ENCODE measurements around the gene TATDN2. TPM values are rescaled to one million over a fixed set of nuclear protein-coding genes. Genes with fewer than 3 reads are reported as not detected.

Gene TATDN2
- total and polyA plus RNA-seq, 9 of the 15 experiments (the other 6 are each of a cell fraction or from before 2014, with no cell fraction given): 5.2 to 44.7 (median 25.8) TPM

DNA sequence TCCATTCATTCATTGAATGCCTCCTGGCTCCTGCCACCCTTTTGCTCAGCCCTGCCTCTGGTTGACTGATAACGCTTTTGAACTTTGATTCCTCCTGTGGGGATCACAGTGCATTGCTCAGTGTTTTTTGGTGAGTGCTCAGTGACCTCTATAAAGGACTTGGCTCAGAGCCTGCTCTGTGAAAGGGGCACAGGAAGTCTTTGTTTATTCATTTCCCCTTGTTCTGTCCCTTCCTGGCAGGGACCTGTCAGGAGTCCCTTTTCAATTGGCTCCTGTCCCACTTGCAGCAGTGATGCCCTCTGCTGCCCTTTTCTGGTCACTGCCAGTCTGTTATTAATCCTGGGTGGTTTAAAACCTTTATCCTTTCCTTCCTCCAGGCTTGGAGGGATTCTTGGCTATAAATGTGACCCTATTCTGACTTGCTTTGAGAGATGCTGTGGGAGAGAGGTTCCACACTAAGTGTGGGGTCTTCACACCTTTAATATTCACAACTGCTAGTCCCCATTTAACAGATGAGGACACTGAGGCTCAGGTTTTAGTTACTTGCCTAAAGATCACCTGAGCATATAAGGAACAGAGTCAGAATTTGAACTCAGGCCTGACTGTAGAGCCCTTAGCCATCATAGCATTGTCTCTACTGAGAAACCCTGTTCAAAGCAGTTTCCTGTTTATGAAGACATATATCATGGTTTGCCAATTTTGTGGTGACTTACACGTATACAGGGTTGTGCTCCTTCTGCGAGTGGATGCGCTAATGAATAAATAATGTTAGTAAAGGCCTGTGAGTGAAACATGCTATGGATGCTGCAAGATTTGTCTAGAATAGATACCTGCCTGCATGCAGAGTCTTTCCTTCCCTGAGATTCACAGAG lies 23.2 kb upstream of the TATDN2 start (continued):
- TF ChIP-seq, protein P1, sequence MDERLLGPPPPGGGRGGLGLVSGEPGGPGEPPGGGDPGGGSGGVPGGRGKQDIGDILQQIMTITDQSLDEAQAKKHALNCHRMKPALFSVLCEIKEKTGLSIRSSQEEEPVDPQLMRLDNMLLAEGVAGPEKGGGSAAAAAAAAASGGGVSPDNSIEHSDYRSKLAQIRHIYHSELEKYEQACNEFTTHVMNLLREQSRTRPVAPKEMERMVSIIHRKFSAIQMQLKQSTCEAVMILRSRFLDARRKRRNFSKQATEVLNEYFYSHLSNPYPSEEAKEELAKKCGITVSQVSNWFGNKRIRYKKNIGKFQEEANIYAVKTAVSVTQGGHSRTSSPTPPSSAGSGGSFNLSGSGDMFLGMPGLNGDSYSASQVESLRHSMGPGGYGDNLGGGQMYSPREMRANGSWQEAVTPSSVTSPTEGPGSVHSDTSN (CRISPR knock-in tag; IDR thresholded peaks at IDR 0.05; ENCODE audit: low read depth): no peak
- TF ChIP-seq, protein P1 (tag; conservative IDR thresholded peaks at IDR 0.05; ENCODE audit: low read depth): 0 out of 2 replicates have a peak, but pooled peaks have one; percentile 35
- TF ChIP-seq MCM5 (IDR thresholded peaks at IDR 0.05; ENCODE audit: low read depth): no peak
- no peak for TF ChIP-seq NEUROD1 (IDR thresholded peaks at IDR 0.05; ENCODE audit: borderline replicate concordance, low read depth, low read length, partially characterized antibody)
- no peak for TF ChIP-seq STAT5A (IDR thresholded peaks at IDR 0.05; ENCODE audit: borderline replicate concordance, low read length)
- TF ChIP-seq, protein P2, sequence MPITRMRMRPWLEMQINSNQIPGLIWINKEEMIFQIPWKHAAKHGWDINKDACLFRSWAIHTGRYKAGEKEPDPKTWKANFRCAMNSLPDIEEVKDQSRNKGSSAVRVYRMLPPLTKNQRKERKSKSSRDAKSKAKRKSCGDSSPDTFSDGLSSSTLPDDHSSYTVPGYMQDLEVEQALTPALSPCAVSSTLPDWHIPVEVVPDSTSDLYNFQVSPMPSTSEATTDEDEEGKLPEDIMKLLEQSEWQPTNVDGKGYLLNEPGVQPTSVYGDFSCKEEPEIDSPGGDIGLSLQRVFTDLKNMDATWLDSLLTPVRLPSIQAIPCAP (CRISPR knock-in tag; IDR thresholded peaks at IDR 0.05; ENCODE audit: borderline replicate concordance): no peak
- TF ChIP-seq, protein P3, sequence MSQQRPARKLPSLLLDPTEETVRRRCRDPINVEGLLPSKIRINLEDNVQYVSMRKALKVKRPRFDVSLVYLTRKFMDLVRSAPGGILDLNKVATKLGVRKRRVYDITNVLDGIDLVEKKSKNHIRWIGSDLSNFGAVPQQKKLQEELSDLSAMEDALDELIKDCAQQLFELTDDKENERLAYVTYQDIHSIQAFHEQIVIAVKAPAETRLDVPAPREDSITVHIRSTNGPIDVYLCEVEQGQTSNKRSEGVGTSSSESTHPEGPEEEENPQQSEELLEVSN (IDR thresholded peaks at IDR 0.05; ENCODE audit: borderline replicate concordance in 1 of 2, extremely low read depth in 1 of 2, insufficient read depth in 1 of 2, insufficient read length in 1 of 2, low read depth in 1 of 2, low read length in 1 of 2, poor library complexity in 1 of 2, severe bottlenecking in 1 of 2): no peak
- no peak for TF ChIP-seq FUS (optimal IDR thresholded peaks at IDR 0.05; ENCODE audit: low read depth, low read length)
- peak; percentile 70 for TF ChIP-seq CC2D1A (IDR thresholded peaks at IDR 0.05)
- TF ChIP-seq ILK (tag; IDR thresholded peaks at IDR 0.05; ENCODE audit: borderline replicate concordance, low read depth): no peak
- TF ChIP-seq, protein P4, sequence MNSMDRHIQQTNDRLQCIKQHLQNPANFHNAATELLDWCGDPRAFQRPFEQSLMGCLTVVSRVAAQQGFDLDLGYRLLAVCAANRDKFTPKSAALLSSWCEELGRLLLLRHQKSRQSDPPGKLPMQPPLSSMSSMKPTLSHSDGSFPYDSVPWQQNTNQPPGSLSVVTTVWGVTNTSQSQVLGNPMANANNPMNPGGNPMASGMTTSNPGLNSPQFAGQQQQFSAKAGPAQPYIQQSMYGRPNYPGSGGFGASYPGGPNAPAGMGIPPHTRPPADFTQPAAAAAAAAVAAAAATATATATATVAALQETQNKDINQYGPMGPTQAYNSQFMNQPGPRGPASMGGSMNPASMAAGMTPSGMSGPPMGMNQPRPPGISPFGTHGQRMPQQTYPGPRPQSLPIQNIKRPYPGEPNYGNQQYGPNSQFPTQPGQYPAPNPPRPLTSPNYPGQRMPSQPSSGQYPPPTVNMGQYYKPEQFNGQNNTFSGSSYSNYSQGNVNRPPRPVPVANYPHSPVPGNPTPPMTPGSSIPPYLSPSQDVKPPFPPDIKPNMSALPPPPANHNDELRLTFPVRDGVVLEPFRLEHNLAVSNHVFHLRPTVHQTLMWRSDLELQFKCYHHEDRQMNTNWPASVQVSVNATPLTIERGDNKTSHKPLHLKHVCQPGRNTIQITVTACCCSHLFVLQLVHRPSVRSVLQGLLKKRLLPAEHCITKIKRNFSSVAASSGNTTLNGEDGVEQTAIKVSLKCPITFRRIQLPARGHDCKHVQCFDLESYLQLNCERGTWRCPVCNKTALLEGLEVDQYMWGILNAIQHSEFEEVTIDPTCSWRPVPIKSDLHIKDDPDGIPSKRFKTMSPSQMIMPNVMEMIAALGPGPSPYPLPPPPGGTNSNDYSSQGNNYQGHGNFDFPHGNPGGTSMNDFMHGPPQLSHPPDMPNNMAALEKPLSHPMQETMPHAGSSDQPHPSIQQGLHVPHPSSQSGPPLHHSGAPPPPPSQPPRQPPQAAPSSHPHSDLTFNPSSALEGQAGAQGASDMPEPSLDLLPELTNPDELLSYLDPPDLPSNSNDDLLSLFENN (IDR thresholded peaks at IDR 0.05; ENCODE audit: low read depth in 2 of 2, low read length in 2 of 2): no peak
- no peak for TF ChIP-seq FOXA3 (CRISPR knock-in tag; conservative IDR thresholded peaks at IDR 0.05 in 1 of 2, IDR thresholded peaks at IDR 0.05 in 1 of 2)
- no peak for TF ChIP-seq TAF15 (IDR thresholded peaks at IDR 0.05; ENCODE audit: low read depth, low read length)
- TF ChIP-seq CHD2 (IDR thresholded peaks at IDR 0.05; ENCODE audit: low read depth, low read length): no peak
- no peak for TF ChIP-seq DACH1 (IDR thresholded peaks at IDR 0.05; ENCODE audit: partially characterized antibody)
- no peak for TF ChIP-seq RFX7 (CRISPR knock-in tag; IDR thresholded peaks at IDR 0.05)

Measured in K562 (cell line).